CD8-positive, alpha-beta memory T cell (primary cell): ENCODE data around the gene ABI3BP. TPM values are rescaled to one million over a fixed set of nuclear protein-coding genes. Genes with fewer than 3 reads are reported as not detected.

Experiments
- CTCF ChIA-PET: fragments of 350-600 bp; sonication (Branson Sonifier 250); formaldehyde crosslinking; loops from one replicate; lab custom pipeline; 2021; ENCODE audit warnings: antibody characterized with exemption; lab: Charles Lee
- POLR2A ChIA-PET: fragments of 350-600 bp; sonication (Branson Sonifier 250); formaldehyde crosslinking; loops from one replicate; lab custom pipeline; 2021; ENCODE audit warnings: antibody characterized with exemption; lab: Charles Lee
- DNase-seq, 5 donors: peaks; one replicate each; pipeline versions ENCODE4 v3.0.0 to v3.0.0-alpha.2; 2020 to 2022; ENCODE audit warnings: mixed read lengths in 1 of 5
- H3K27ac ChIP-seq: one replicate; pipeline ENCODE4 v1.7.0; 2013; ENCODE audit warnings: low read depth, mild to moderate bottlenecking, low read length, moderate library complexity
- H3K27me3 ChIP-seq: 2 replicates; pipeline ENCODE4 v1.7.0; 2013; ENCODE audit warnings: low read length, mild to moderate bottlenecking; ENCODE audit not compliant: insufficient read depth, poor library complexity, severe bottlenecking
- H3K36me3 ChIP-seq: 2 replicates; pipeline ENCODE4 v1.7.0; 2013; ENCODE audit warnings: mild to moderate bottlenecking, low read length, moderate library complexity; ENCODE audit not compliant: insufficient read depth
- H3K4me1 ChIP-seq: 2 replicates; pipeline ENCODE4 v1.7.0; 2013; ENCODE audit warnings: mild to moderate bottlenecking, low read length, moderate library complexity; ENCODE audit not compliant: insufficient read depth
- H3K4me3 ChIP-seq: 2 replicates; pipeline ENCODE4 v1.7.0; 2013; ENCODE audit warnings: mild to moderate bottlenecking, low read length
- H3K9me3 ChIP-seq: 2 replicates; pipeline ENCODE4 v1.7.0; 2013; ENCODE audit warnings: mild to moderate bottlenecking, low read length
- H3K27ac Mint-ChIP-seq, 8 donors: one replicate each; pipeline ENCODE4 v1.8.0; 2020 to 2021; ENCODE audit warnings: mixed read lengths in 8 of 8, mild to moderate bottlenecking in 6 of 8, inconsistent platforms in 3 of 8, moderate library complexity in 3 of 8
- H3K27me3 Mint-ChIP-seq, 2 donors: one replicate each; pipeline ENCODE4 v1.8.0; 2020 to 2021; ENCODE audit warnings: mixed read lengths in 2 of 2, mild to moderate bottlenecking in 1 of 2, moderate library complexity in 1 of 2
- H3K36me3 Mint-ChIP-seq, 3 donors: one replicate each; pipeline ENCODE4 v1.8.0; 2020 to 2021; ENCODE audit warnings: mixed read lengths in 3 of 3, inconsistent platforms in 1 of 3, mild to moderate bottlenecking in 1 of 3
- H3K4me1 Mint-ChIP-seq, 3 donors: one replicate each; pipeline ENCODE4 v1.8.0; 2020 to 2021; ENCODE audit warnings: mixed read lengths in 3 of 3, inconsistent platforms in 1 of 3, mild to moderate bottlenecking in 1 of 3
- H3K4me3 Mint-ChIP-seq, 7 donors: one replicate each; pipeline ENCODE4 v1.8.0; 2020 to 2021; ENCODE audit warnings: mixed read lengths in 7 of 7, mild to moderate bottlenecking in 6 of 7, moderate library complexity in 4 of 7, inconsistent platforms in 2 of 7
- H3K9me3 Mint-ChIP-seq, 5 donors: one replicate each; pipeline ENCODE4 v1.8.0; 2020 to 2022; ENCODE audit warnings: mixed read lengths in 5 of 5, mild to moderate bottlenecking in 3 of 5, moderate library complexity in 2 of 5, inconsistent platforms in 1 of 5
- polyA plus RNA-seq: library from polyadenylated mRNA; unstranded; fragments of 300-500 nt; fragmentation: Illumina TruSeq; gene quantifications from one replicate; pipeline ENCODE4 v1.2.3, GENCODE V29; 2021
- total RNA-seq, 2 experiments: library from RNA; stranded (reverse); gene quantifications; one replicate each; pipeline ENCODE4 v1.2.3, GENCODE V29; 2021

The ABI3BP gene
- total and polyA plus RNA-seq, 3 experiments from 2014 or later, result not detected

DNA sequence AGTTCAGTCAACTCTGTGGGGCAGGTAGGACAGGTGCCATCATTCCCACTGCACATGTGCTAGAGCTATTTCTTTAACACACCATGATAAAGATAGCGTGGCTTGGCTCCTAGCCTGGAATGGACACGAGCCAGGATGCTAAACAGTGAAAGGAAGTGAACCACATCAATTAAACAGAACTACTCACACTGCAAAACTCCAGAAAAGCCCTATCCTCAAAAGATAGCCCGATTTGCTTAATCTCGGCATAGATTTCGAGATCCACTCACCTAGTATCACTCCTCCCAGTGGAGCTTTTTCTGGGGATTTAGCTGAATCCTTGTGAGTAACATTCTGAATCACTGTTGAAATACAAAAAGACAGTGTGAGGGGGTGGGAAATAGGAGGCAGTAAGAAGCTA lies 118.0 kb downstream of the ABI3BP start:
- no peaks in the 10 kb centered on the region for H3K36me3 ChIP-seq
- Mint-ChIP-seq H3K27ac (no peak overlapping the region), H3K27me3 (peaks cover 4 to 35% of the 10 kb centered on the region in 2 donors), H3K4me3 (no peak overlapping the region), H3K36me3 (no peaks in the 10 kb centered on the region), H3K9me3 (no peaks in the 10 kb centered on the region), H3K4me1 (no peaks in the 10 kb centered on the region)
- H3K9me3 ChIP-seq, result no peaks in the 10 kb centered on the region
- H3K4me3 ChIP-seq, result no peak overlapping the region
- ChIA-PET CTCF (no interaction called here), POLR2A (no interaction called here)
- no peak overlapping the region for H3K27ac ChIP-seq
- H3K4me1 ChIP-seq, result no peaks in the 10 kb centered on the region
- no peak for DNase-seq
- no peaks in the 10 kb centered on the region for H3K27me3 ChIP-seq

DNA sequence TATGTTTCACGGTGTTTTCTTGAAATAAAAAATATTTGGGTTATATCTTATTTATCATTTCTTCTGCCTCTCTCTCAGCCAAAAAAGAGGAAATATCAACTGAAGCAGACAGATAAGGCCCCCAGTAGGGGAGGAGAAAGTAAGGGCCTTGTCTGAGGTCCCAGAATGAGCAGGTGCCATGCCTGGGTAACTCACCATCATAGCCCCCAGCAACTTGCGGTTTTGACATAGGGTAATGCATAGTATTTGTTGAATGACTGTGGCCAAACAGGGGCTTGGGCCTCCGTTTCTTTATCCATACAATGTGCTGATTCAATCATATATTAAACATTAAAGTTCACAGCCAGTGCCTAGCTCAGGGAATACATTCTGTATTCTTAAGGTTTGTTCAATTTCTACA lies 119.6 kb downstream of the ABI3BP start:
- CTCF ChIA-PET, result no interaction called here

DNA sequence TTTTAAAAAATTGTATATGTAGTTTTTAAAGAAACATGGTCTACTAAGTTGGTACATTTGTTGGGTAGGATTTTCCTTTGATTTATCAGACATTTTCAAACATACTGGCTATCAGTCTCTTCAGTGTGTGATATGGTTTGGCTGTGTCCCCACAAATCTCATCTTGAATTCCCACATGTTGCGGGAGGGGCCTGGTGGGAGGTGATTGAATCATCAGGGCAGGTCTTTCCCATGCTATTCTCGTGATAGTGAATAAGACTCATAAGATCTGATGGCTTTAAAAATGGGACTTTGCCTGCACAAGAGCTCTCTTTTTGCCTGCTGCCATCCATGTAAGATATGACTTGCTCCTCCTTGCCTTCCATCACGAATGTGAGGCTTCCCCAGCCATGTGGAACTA lies 121.9 kb downstream of the ABI3BP start:
- Mint-ChIP-seq H3K9me3 (no peaks in the 10 kb centered on the region), H3K27ac (peak overlapping the region in 1 of 8 donors; percentile 2), H3K27me3 (peaks cover 8 to 39% of the 10 kb centered on the region in 2 donors), H3K4me3 (no peak overlapping the region), H3K36me3 (peaks cover 0 to 2% (median 0%) of the 10 kb centered on the region in 3 donors), H3K4me1 (no peaks in the 10 kb centered on the region)
- Histone ChIP-seq H3K36me3 (no peaks in the 10 kb centered on the region), H3K27ac (no peak overlapping the region), H3K9me3 (no peaks in the 10 kb centered on the region), H3K4me3 (no peak overlapping the region), H3K4me1 (no peaks in the 10 kb centered on the region), H3K27me3 (no peaks in the 10 kb centered on the region)
- DNase-seq, result no peak
- CTCF ChIA-PET, result no interaction called here
- POLR2A ChIA-PET, result no interaction called here

More for the DNA sequence above, 119.6 kb downstream of the ABI3BP start:
- no peaks in the 10 kb centered on the region for H3K27me3 ChIP-seq
- Mint-ChIP-seq H3K4me3 (no peak overlapping the region), H3K36me3 (peaks cover 0 to 2% (median 0%) of the 10 kb centered on the region in 3 donors), H3K4me1 (no peaks in the 10 kb centered on the region), H3K27me3 (peaks cover 8 to 45% of the 10 kb centered on the region in 2 donors), H3K27ac (no peak overlapping the region), H3K9me3 (no peaks in the 10 kb centered on the region)
- H3K36me3 ChIP-seq, result no peaks in the 10 kb centered on the region
- no peak overlapping the region for H3K27ac ChIP-seq
- H3K4me3 ChIP-seq, result no peak overlapping the region
- POLR2A ChIA-PET, result no interaction called here
- no peak for DNase-seq
- H3K9me3 ChIP-seq, result no peaks in the 10 kb centered on the region
- H3K4me1 ChIP-seq, result no peaks in the 10 kb centered on the region

DNA sequence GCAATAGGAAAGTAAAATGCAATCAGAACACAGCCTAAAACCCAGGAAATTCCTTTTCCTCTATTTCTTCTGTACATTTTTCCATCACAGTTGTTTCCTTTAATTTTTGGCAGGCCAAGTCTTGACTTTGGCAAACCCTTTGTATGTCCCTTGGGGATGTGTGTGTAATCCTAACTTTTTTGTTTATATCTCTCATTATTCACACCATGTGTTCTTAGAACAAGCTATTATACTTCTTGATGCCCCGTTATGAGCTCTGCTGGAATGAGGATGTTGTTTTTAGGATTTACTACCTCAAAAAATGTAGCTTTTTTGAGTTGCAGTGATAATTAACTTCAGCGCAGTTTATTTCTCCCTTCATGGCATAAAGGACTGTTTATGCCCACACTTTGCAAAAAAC lies 123.4 kb downstream of the ABI3BP start:
- no peak overlapping the region for H3K4me3 ChIP-seq
- peaks cover 8 to 41% of the 10 kb centered on the region in 2 donors for H3K27me3 Mint-ChIP-seq
- POLR2A ChIA-PET, result no interaction called here
- no peaks in the 10 kb centered on the region for H3K36me3 ChIP-seq
- H3K9me3 Mint-ChIP-seq, result no peaks in the 10 kb centered on the region
- DNase-seq, result no peak
- CTCF ChIA-PET, result no interaction called here
- no peak overlapping the region for H3K27ac Mint-ChIP-seq
- no peak overlapping the region for H3K27ac ChIP-seq
- no peaks in the 10 kb centered on the region for H3K4me1 ChIP-seq
- no peak overlapping the region for H3K4me3 Mint-ChIP-seq
- no peaks in the 10 kb centered on the region for H3K9me3 ChIP-seq
- H3K27me3 ChIP-seq, result no peaks in the 10 kb centered on the region
- H3K36me3 Mint-ChIP-seq, result peaks cover 0 to 2% (median 0%) of the 10 kb centered on the region in 3 donors
- no peaks in the 10 kb centered on the region for H3K4me1 Mint-ChIP-seq

DNA sequence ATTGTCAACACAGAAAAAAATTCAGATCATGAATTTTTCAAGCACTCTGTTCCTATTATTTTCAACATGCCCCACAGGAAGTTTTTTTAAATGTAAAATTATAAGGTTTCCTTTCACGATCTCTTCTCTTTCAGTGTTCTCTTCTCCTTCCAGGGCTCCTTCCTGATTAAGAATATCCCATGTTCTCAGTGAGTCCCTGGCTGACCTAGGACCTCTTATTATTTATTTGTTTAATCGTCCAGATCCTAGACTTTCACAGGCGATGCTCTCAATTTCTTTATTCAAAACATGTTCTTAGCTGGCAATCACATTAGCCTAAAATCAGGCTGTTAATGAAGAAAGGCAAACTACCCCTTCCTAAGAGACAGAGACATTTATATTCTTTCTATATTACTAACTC lies 124.3 kb downstream of the ABI3BP start:
- H3K4me1 Mint-ChIP-seq, result no peaks in the 10 kb centered on the region
- no peak overlapping the region for H3K27ac Mint-ChIP-seq
- no peaks in the 10 kb centered on the region for H3K9me3 Mint-ChIP-seq
- H3K4me3 ChIP-seq, result no peak overlapping the region
- ChIA-PET CTCF (no interaction called here), POLR2A (no interaction called here)
- no peaks in the 10 kb centered on the region for H3K9me3 ChIP-seq
- H3K27ac ChIP-seq, result no peak overlapping the region
- no peak for DNase-seq
- H3K27me3 Mint-ChIP-seq, result peaks cover 8 to 41% of the 10 kb centered on the region in 2 donors
- no peaks in the 10 kb centered on the region for H3K27me3 ChIP-seq
- H3K4me3 Mint-ChIP-seq, result no peak overlapping the region
- H3K36me3 Mint-ChIP-seq, result peaks cover 0 to 2% (median 0%) of the 10 kb centered on the region in 3 donors
- no peaks in the 10 kb centered on the region for H3K4me1 ChIP-seq
- no peaks in the 10 kb centered on the region for H3K36me3 ChIP-seq

DNA sequence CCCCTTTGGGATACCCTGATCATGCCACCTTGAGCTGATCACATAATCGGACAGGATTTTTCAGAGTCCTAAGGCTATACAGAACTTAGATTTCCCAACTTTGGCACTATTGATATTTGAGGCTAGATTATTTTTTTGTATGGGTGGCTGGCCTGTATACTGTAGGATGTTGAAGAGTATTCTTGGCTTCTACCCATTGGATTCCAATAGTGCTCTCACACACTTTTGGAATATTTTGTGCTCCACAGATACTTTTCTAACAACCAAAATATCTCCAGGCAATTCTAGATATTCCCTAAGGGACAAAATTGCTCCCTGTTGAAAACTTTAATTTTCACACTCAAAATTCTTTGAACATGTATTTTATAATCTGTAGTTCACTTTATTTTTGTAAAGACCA lies 125.1 kb downstream of the ABI3BP start:
- Mint-ChIP-seq H3K27me3 (peaks cover 7 to 36% of the 10 kb centered on the region in 2 donors), H3K9me3 (no peaks in the 10 kb centered on the region), H3K27ac (no peak overlapping the region), H3K4me3 (no peak overlapping the region), H3K36me3 (peaks cover 0 to 2% (median 0%) of the 10 kb centered on the region in 3 donors), H3K4me1 (no peaks in the 10 kb centered on the region)
- no peaks in the 10 kb centered on the region for H3K27me3 ChIP-seq
- CTCF ChIA-PET, result no interaction called here
- H3K4me3 ChIP-seq, result no peak overlapping the region
- DNase-seq, result no peak
- H3K9me3 ChIP-seq, result no peaks in the 10 kb centered on the region
- POLR2A ChIA-PET, result no interaction called here
- H3K27ac ChIP-seq, result no peak overlapping the region
- no peaks in the 10 kb centered on the region for H3K4me1 ChIP-seq
- no peaks in the 10 kb centered on the region for H3K36me3 ChIP-seq

DNA sequence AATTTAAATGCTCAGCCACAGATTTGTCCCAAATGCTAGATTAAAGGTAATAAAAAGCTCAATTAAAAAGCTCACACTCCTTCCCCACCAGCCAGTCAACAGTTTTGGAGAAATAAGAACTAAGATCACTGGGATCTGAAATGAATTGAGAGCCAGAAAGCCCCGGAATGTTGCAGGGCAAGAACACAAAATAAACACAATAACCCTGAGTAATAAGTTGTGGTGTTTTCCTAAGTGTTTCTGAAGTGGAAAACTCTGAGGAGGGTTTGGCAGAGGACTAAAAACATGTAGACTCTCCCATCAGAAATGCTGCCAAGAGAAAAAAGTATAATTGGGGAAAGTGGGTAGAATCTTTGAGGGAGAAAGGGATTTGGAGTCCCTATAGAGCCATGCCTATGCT lies 127.8 kb downstream of the ABI3BP start:
- Mint-ChIP-seq H3K36me3 (peaks cover 0 to 2% (median 0%) of the 10 kb centered on the region in 3 donors), H3K4me1 (no peaks in the 10 kb centered on the region), H3K27me3 (peaks cover 7 to 22% of the 10 kb centered on the region in 2 donors), H3K9me3 (no peaks in the 10 kb centered on the region), H3K4me3 (no peak overlapping the region), H3K27ac (no peak overlapping the region)
- Histone ChIP-seq H3K9me3 (no peaks in the 10 kb centered on the region), H3K27ac (no peak overlapping the region), H3K4me3 (no peak overlapping the region), H3K27me3 (no peaks in the 10 kb centered on the region), H3K36me3 (no peaks in the 10 kb centered on the region), H3K4me1 (no peaks in the 10 kb centered on the region)
- CTCF ChIA-PET, result no interaction called here
- POLR2A ChIA-PET, result no interaction called here
- DNase-seq, result no peak

DNA sequence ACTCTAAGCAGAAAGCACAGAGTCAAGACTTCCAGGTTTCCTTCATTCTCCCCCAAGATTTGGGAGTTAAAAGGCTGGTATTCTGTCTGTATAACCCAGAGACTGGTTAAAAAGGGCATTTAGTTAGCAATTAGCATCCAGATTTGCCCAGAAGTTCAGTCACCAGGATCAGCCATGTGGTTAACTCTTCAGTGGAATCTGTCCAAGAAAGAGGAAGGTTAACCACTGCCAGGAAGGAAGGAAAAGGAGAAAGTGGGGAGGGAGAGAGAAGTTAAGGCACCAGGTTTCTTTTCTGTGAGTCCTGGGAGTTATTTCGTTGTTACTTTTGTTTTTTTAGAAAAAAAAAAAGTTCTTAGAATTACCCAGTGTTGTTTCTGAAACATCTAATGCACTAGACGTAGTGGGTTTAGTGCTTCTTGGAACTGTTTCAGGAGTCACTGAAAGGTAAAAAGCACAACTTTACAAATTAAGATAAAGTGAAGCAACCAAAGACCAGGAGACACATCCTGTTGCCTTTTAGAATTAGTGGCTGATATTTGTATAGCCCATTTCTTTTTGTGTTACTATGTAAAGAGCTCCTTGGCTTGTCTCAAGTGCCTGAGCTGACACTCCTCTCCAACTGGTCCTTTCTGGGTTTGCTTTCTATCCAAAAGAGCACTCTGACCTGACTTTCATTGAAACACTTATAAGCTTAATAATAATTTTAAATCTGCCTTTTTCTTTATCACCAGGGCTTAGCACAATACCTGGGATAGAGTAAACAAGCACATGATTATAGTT lies 128.6 kb downstream of the ABI3BP start:
- POLR2A ChIA-PET, result no interaction called here

More for the DNA sequence above, 128.6 kb downstream of the ABI3BP start:
- peaks cover 8 to 15% of the 10 kb centered on the region in 2 donors for H3K27me3 Mint-ChIP-seq
- Histone ChIP-seq H3K27me3 (no peaks in the 10 kb centered on the region), H3K27ac (no peak overlapping the region), H3K36me3 (no peaks in the 10 kb centered on the region), H3K4me3 (no peak overlapping the region), H3K9me3 (no peaks in the 10 kb centered on the region), H3K4me1 (no peaks in the 10 kb centered on the region)
- DNase-seq, result no peak
- H3K9me3 Mint-ChIP-seq, result no peaks in the 10 kb centered on the region
- H3K27ac Mint-ChIP-seq, result no peak overlapping the region
- H3K4me3 Mint-ChIP-seq, result no peak overlapping the region
- CTCF ChIA-PET, result no interaction called here
- H3K4me1 Mint-ChIP-seq, result no peaks in the 10 kb centered on the region
- H3K36me3 Mint-ChIP-seq, result peaks cover 0 to 2% (median 0%) of the 10 kb centered on the region in 3 donors
